ENCODE data around the gene UBAC2. TPM values are rescaled to one million over a fixed set of nuclear protein-coding genes. Genes with fewer than 3 reads are reported as not detected.
"Not testable (repeated sequence)": the region's sequence is repeated elsewhere in the genome, so short reads cannot be mapped to it uniquely, and the experiment has no call there.

UBAC2 gene
- total RNA-seq, 3 donors from 2014 or later, result 57.4 to 74.2 (median 67.5) TPM

DNA sequence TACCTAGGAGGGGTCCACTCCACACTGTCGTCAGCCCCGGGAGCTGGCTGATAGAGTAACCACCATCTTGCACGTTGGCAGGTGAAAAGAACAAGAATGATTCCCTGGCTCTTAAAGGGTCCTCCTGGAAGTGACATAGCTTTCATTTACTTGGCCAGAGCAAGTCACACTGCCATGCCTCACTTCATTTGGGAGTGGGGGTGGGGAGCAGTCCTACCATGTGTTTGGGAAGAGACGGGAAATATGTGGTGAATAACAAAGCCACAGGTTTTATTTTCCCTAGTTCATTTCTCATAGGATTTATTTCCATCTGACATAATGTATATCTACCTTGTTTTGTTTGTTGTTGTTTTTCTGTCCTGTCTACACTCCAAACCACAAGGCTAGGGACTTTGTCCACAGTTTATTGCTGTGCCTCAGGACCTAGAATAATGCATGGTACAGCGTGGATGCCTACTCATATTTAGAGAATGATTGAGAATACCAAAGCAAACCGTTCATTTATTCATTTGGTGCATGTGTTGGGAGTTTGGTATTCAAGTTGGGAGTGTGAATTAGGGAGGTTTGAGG lies 26.8 kb downstream of the UBAC2 start:
- Histone ChIP-seq H3K4me3 (no peak overlapping the region), H3K4me1 (ENCODE audit: low read depth) (no peaks in the 10 kb centered on the region), H3K9me3 (no peaks in the 10 kb centered on the region), H3K36me3 (ENCODE audit: low read depth) (no peaks in the 10 kb centered on the region)
- intact Hi-C loops (cut with DNase I, micrococcal nuclease), result no loop called here
- DNase-seq (no peak), ATAC-seq (no peak)
- TF ChIP-seq, protein P1, sequence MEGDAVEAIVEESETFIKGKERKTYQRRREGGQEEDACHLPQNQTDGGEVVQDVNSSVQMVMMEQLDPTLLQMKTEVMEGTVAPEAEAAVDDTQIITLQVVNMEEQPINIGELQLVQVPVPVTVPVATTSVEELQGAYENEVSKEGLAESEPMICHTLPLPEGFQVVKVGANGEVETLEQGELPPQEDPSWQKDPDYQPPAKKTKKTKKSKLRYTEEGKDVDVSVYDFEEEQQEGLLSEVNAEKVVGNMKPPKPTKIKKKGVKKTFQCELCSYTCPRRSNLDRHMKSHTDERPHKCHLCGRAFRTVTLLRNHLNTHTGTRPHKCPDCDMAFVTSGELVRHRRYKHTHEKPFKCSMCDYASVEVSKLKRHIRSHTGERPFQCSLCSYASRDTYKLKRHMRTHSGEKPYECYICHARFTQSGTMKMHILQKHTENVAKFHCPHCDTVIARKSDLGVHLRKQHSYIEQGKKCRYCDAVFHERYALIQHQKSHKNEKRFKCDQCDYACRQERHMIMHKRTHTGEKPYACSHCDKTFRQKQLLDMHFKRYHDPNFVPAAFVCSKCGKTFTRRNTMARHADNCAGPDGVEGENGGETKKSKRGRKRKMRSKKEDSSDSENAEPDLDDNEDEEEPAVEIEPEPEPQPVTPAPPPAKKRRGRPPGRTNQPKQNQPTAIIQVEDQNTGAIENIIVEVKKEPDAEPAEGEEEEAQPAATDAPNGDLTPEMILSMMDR (IDR thresholded peaks at IDR 0.05), result no peak

DNA sequence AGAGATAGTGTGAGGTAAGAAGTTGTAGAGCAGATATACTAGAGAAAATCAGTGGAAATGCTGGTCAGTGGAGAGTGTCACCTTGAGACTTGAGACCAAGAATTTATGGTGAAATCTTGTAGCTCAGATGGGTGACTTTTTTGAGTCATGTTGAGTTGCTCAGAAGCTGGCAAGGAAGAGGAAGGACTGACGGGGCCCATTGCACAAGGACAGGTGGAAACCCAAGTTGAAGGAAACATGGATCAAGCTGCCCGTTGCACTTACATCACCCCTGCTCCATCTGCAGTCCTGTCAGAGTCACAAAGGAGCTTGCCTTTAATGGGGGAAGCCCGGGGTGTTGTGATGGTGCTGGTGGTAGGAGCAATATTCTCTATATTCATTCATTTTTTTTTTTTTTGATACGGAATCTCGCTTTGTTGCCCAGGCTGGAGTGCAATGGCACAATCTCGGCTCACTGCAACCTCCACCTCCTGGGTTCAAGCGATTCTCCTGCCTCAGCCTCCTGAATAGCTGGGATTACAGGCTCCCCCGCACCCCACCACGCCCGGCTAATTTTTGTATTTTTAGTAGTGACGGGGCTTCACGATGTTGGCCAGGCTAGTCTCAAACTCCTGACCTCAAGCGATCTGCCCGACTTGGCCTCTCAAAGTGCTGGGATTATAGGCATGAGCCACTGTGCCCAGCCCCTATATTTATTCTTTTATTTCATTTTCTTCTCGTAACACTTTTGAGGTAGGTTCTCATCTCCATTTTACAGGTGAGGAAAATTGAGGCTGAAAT lies 27.4 kb downstream of the UBAC2 start:
- ATAC-seq (peak; percentile 18), DNase-seq (no peak)
- Histone ChIP-seq H3K4me3 (no peak overlapping the region), H3K36me3 (ENCODE audit: low read depth) (no peaks in the 10 kb centered on the region), H3K4me1 (ENCODE audit: low read depth) (no peaks in the 10 kb centered on the region), H3K9me3 (no peaks in the 10 kb centered on the region)
- intact Hi-C loops (cut with DNase I, micrococcal nuclease), result no loop called here
- TF ChIP-seq, protein P1 (IDR thresholded peaks at IDR 0.05), result no peak

DNA sequence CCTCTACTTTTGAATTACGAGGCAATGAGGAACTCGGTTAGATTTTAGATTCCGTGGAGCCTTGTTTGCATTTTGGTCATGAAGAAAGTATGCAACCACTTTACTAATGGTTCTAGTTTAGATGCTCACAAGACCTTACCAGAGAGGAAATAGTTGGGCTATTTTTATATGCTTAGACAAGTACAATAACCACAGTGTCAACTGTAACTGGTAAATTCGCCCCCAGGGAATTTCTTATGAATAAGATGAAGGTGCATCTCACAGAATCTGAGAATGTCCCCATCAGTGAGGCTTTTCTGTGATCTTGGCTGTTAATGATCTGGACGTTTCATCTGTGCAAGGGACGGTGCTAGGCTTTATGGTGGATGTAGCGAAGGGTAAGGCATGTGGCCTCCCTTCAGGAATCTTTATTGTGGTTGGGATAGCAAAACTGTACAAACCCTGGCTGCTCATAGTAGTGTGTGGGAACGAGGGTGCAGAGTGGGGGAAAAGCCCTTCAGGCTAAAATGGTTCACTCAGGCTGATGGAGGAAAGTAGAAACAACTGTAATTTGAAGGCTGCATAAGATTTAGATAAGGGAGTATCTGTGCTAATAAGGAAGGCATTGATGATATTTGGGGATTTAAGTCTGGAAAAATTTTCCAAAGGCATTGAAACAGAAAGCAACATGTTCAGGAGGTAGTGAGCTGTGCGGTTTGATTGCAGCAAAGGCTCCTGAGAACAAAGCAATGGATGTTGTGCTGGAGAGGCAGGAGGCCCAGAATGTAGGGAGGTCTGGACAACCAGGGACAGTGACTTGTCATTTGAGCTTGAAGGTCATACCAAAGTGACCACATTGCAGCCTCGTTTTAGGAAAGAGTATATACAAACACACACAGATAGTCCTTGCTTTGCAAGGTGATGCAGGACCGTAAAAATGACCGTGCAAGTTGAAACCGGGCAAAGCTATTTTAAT lies 28.4 kb downstream of the UBAC2 start:
- DNase-seq (no peak), ATAC-seq (peak; percentile 60)
- no peak overlapping the region for H3K4me3 ChIP-seq
- H3K9me3 ChIP-seq, result no peaks in the 10 kb centered on the region
- H3K36me3 ChIP-seq (ENCODE audit: low read depth), result no peaks in the 10 kb centered on the region
- intact Hi-C loops (cut with DNase I, micrococcal nuclease), result no loop called here
- H3K4me1 ChIP-seq (ENCODE audit: low read depth), result no peaks in the 10 kb centered on the region
- TF ChIP-seq, protein P1 (IDR thresholded peaks at IDR 0.05), result no peak

DNA sequence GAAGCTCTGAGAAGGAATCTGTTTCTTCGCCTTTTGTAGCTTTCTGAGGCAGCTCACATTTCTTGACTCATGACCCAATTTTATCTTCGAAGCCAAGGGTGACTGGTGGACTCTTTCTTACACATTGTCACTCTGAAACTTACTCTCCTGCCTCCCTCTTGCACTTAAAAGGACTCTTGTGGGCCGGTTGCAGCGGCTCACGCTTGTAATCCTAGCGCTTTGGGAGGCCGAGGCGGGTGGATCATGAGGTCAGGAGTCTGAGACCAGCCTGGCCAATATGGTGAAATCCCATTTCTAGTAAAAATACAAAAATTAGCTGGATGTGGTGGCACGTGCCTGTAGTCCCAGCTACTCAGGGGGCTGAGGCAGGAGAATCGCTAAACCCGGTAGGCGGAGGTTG lies 29.9 kb downstream of the UBAC2 start:
- intact Hi-C loops (cut with DNase I, micrococcal nuclease), result not testable (repeated sequence)

DNA sequence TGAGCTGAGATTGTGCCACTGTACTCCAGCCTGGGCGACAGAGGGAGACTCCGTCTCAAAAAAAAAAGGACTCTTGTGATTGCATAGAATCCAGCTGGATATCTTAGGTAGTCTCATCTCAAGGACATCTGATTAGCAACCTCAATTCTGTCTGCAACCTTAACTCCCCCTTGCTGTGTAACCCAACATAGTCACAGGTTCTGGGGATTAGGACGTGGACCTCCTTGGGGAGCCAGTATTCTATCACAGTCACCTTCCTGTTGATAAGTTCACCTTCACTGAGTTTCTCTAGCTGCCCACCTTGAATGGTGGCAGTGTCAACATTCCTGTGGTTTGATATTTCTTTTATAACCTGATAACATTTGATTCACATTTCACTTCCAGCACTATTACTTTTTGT lies 30.3 kb downstream of the UBAC2 start:
- intact Hi-C loops (cut with DNase I, micrococcal nuclease), result no loop called here
- H3K4me1 ChIP-seq (ENCODE audit: low read depth), result no peaks in the 10 kb centered on the region
- TF ChIP-seq, protein P1 (IDR thresholded peaks at IDR 0.05), result no peak
- no peak overlapping the region for H3K4me3 ChIP-seq
- no peaks in the 10 kb centered on the region for H3K9me3 ChIP-seq
- no peaks in the 10 kb centered on the region for H3K36me3 ChIP-seq (ENCODE audit: low read depth)
- DNase-seq (no peak), ATAC-seq (no peak)

More for the DNA sequence above, 29.9 kb downstream of the UBAC2 start:
- ATAC-seq; H3K9me3 ChIP-seq; H3K36me3 ChIP-seq (ENCODE audit: low read depth); DNase-seq; H3K4me3 ChIP-seq; H3K4me1 ChIP-seq (ENCODE audit: low read depth): not testable (repeated sequence)
